NCI-H82 treated with DMSO at 0.1 percent for 48 hours (cell line): ENCODE measurements around the gene GTF3C6.
"Not testable (repeated sequence)": the region's sequence is repeated elsewhere in the genome, so short reads cannot be mapped to it uniquely, and the experiment has no call there.

ENCODE experiments used
- DNase-seq: peaks from one replicate; lab custom pipeline; 2025; ENCODE audit not compliant: unreplicated experiment; lab: John Stamatoyannopoulos, UW

The GTF3C6 gene, protein sequence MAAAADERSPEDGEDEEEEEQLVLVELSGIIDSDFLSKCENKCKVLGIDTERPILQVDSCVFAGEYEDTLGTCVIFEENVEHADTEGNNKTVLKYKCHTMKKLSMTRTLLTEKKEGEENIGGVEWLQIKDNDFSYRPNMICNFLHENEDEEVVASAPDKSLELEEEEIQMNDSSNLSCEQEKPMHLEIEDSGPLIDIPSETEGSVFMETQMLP

DNA sequence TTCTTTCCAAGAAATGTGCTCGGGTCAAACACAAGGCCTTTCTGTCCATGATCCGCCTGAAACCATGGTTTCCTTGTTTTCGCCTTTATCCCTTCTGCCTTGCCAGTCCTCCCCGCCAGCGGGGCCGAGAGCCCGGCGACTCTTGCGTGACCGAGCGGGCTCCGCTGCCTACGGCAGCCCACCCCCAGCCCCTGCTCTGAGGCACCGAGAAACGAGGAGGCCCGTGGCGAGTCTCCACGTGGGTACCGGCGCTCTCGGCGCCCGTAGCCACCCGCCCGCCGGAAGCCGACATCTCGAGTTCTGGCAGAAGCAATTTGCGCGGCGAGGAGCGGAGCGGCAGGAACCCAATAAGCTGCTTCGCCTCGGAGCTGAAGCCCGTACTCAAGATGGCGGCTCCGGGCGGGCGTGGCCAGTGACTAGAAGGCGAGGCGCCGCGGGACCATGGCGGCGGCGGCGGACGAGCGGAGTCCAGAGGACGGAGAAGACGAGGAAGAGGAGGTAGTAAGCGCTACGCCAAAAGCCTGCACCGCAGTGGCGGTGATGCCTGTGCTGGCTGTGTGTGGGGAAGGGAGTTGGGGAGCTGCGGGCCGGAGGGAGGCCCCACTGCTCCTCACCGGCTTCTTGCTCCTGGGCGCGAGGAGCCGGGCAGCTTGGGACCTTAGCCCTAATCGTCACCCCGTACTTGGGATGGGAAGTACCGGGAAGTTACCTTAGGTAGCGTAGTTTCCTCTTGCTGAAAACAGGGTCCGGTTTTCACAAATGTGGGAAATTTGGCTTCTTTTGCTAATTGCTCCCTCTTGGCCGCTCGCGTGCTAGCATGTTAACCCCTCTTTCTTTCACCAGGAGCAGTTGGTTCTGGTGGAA lies at the start of gene GTF3C6:
Gene GTF3C6, plus strand, starts transcription at position 378 of the 864 bp plus-strand sequence. Its CDS starts 64 bp downstream, at position 442.
- DNase-seq, result peak; percentile 81

DNA sequence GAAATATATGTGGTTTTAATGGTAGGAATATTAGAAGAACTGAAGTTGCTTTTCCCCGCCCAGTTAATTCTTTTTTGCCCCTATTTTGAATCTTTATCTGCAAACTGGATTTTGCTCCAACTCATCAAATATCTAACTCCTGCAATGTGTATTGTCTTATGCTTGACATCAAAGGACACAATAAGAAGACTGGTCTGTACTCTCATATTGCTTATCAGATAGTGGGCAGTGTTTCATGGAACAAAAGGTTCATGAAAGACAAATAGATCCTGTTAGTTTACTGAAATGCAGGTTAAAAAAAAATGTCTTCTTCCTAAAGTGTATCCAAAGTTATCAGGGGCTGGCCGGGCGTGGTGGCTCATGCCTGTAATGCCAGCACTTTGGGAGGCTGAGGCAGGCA lies 27.7 kb upstream of the GTF3C6 start:
- DNase-seq, result no peak

DNA sequence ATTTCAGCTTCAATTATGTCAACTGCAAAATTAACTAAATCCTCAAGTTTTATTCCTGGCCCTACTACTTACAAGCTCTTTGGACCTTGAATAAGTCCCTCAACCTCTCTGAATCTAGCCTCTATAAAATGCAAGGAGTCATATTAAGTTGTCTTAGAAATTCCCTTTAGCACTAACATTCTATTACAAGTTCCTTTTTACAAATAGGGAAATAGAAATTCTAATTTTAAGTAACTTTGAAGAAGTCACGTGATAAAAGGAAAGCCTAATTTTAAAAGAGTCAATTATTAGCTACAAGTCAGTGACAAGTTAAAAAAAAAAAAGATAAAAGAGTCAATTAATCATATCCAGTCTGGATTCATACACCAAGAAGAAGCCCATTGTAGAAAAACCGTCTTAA lies 24.6 kb upstream of the GTF3C6 start:
- no peak for DNase-seq

DNA sequence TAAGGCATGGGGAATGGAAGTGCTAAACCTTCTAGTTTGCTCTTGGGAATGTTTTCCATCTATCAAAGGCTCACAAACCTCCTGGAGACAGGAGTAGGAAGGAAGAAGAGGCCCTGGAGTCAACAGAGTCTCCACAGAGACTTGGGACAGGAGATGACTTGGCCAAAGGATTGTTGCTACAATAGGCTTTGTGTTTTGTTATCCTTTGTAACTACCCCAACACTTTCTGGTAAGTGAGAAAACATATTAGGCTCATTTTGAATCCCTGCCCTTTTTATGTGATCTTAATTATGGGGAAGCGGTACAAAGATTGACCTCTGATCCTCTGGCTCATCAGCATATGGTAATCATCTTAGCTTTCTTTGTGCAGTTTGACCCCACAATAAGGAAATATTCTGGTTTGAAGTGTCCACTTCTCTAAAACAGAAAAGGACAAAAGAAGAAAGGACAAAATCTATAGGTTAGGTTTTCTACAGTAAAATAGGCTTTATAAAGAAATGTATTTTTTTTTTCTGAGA lies 24.1 kb upstream of the GTF3C6 start:
- DNase-seq, result no peak

DNA sequence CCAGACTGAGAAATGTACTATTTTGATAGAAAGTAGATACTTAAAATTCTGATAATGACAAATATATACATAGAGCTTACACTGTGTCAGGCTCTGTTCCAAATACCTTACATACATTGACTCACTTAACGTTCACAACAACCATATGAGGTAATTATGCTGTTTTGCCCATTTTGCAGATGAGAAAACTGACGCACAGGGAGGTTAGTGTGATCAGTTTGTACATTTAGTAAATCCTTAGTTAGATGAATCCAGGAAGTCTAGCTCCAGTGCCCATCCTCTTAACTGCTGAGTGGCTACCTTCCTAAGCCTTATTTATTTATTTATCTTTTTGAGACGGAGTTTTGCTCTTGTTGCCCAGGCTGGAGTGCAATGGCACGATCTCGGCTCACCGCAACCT lies 23.3 kb upstream of the GTF3C6 start:
- no peak for DNase-seq

DNA sequence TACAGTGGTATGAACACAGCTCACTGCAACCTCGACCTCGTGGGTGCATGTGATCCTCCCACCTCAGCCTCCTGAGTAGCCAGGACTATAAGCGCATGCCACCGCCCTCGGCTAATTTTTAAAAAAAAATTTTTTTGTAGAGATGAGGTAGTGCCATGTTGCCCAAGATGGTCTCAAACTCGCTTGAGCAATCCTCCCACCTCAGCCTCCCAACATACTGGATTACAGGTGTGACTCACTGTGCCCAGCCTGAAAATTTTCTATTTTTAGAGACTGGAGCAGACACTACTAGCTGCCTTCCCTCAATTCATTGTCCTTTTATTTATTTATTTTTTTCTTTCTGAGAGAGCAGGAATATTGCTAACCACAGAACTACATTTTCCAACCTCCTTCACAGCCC lies 20.3 kb upstream of the GTF3C6 start:
- DNase-seq, result no peak

DNA sequence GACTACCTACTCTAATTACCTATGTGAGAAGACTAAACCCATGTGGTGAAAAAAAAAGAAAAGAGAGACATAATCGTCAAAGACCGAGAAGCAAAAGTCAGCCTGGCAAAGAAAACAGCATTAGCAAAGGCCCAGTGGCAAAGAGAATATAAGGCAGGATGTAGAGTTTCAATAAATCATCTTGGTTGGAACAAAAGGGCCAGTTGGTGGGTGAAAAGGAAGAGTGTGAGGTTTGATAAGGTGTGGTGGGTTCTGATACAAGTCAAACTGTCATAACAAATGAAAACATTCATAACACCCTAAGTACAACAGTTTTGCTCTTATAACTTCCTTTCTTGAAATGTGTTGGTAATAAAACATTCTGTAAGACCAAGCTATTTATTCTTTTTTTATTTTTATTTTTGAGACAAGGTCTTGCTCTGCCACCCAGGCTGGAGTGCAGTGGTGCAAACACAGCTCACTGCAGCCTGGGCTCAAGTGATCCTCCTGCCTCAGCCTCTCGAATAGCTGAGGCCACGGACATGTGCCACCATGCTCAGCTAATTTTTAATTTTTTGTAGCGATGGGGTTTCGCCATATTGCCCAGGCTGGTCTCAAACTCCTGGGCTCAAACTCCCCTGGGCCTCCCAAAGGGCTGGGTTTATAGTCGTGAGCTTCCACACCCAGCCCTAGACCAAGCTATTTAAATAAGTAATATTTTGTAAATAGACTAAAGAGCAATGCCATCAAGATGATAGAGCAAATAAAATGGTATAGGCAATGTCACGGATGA lies 18.9 kb upstream of the GTF3C6 start:
- DNase-seq, result no peak

DNA sequence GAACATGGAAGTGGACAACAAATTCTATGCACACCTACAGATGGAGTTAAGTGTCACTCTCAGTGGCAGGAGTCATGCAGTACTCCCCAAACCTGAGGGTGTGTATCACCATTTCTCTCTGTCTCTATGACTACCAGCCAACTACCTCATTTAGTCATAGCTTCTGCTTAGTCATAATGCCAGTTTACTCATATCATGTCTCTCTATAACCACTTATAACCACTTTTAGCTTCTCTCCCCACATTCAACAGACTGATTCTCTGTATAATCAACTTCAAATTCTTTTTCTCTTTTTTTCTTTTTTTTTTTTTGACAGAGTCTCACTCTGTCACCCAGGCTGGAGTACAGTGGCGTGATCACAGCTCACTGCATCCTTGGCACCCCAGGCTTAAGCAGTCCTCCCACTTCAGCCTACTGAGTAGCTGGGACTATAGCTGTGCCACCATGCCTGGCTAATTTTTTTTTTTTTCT lies 13.8 kb upstream of the GTF3C6 start:
- DNase-seq, result no peak

DNA sequence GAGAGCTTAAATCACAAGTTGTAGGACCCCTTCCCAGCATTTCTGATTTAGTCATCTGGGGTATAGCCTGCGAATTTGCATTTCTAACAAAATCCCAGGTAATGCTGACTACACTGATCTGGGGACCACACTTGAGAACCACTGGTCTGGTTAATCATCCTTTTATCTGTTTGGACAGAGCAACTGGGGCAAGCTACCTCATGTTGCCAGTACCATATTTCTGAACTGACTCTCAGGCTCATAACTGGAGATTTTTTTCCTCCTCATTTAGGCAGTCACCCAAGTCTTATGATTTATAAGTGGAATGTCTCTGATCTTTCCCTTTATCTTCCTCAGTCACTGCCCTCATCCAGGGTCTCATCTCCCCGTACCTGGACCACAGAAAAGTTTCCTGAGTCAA lies 12.0 kb upstream of the GTF3C6 start:
- no peak for DNase-seq

DNA sequence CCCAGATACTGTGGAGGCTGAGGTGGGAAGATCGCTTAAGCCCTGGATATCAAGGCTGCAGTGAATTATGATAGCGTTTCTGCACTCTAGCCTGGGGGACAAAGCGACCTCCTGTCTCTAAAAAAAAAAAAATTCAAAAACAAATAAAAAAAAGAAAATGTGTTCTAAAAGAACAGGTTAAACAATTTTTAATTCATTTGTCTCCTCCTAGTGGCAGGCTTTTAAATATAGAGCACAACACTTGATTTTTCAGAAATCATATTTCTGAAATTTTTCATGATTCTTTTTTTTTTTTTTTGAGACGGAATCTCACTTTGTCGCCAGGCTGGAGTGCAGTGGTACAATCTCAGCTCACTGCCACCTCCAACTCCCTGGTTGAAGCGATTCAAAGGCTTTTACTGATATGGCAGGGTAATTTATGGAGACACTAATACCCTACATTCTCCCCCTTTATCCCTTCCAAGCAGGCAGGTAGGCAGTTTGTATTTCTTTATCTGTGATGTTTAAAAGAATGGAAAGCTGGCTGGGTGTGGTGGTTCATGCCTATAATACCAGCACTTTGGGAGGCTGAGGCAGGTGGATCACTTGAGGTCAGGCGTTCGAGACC lies 8.7 kb upstream of the GTF3C6 start:
- no peak for DNase-seq

DNA sequence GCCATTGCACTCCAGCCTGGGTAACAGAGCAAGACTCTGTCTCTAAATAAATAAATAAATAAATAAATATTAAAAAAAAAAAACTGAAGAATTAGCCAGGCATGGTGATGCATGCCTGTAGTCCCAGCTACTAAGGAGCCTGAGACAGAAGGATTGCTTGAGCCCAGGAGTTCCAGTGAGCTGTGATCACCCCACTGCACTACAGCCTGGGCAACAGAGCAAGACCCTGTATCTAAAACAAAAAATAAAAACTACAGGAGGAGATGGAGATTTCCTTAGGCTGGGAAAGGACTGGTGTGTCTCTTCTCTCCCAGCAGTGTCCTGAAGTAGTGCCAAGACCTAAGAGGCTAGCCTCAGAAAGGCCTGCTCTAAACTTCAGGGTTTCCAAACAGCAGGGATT lies 8.1 kb upstream of the GTF3C6 start:
- no peak for DNase-seq

DNA sequence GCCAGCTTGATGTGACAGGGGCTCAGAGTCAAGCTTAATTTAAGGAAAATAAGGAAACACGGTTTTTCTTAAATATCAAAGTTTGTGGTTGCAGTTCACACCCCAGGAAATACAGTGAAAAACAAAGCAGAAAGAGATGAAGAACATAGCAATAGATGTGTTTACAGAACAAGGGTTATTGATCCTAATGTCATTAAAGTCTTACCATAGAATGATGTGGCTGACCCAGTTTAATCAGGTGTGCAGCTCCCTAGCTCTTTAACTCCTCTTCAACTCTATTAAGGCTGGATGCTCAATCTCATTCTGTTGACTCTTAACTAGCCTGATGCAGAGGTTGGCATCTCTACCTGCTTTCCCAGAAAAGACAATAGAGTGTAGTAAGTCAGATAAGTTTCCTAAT lies 7.5 kb upstream of the GTF3C6 start:
- DNase-seq, result peak; percentile 14

DNA sequence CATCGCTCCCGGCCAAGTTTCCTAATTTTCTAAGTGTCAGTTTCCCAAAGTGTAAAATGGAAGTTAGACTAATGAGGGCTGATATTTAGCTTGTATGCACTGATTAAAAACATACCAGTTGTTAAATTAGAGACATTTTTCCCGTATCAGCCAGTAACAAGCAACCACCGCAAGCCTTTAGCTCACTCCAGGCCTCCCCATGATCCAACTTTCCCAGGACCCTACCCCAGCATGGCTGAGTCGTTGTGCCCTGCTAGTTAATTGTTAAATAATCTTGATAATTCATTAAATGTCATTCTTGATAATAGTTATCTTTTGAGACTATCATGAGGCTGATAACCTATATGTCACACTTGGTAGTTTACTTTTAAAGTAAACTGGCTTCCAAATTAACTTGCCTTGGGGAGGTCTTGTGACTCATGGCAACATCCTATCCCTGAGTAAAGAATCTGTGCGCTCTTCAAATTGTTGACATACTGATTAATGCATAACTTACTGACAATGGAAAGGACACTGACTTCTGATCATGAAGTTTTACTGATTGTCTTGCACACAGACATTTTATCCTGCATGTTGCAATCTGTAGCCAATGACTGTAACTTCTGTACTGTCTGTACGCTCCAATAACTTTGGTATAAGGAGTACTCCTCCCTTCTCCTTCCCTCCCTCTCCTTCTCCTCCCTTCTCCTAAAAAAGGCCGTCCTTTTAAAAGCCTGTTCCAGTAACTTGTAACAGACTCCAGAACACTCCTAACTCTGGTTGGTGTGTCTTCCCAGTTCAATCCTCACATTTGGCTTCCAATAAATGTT lies 6.3 kb upstream of the GTF3C6 start:
- no peak for DNase-seq

DNA sequence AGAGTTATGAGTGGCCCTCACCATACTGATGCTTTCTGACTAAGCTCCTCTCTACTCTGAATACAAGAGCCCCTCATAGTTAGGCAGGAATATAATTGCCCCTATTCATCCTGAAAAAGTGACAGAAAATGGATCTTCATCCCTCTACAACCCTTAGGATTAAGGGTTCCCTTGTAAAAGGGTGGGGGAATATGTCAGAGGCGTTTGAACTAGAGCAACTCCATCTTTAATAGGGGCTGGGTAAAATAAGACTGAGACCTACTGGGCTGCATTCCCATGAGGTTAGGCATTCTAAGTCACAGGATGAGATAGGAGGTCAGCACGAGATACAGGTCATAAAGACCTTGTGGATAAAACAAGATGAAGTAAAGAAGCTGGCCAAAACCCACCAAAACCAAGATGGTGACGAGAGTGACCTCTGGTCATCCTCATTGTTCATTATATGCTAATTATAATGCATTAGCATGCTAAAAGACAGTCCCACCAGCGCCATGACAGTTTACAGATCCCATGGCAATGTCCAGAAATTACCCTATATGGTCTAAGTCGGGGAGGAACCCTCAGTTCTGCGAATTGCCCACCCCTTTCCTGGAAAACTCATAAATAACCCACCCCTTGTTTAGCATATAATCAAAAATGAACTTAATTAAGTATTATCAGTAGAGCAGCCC lies 4.7 kb upstream of the GTF3C6 start:
- DNase-seq, result no peak

DNA sequence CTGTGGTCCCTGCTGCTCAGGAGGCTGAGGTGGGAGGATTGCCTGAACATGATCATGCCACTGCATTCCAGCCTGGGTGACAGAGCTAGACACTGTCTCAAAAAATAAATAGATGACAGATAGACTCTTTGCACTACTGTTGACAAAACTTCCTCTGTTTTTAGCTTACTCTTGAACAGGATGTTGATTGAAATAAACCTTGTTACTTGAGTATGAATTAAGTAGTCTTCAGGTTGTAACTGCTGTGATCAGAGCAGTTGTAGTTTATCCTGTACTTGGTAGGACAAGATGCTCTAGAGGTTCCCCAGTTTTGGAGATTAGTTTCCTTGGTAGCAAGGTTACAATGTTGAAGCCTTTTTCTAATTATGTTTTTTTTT lies 1.5 kb downstream of the GTF3C6 start:
- DNase-seq, result no peak

DNA sequence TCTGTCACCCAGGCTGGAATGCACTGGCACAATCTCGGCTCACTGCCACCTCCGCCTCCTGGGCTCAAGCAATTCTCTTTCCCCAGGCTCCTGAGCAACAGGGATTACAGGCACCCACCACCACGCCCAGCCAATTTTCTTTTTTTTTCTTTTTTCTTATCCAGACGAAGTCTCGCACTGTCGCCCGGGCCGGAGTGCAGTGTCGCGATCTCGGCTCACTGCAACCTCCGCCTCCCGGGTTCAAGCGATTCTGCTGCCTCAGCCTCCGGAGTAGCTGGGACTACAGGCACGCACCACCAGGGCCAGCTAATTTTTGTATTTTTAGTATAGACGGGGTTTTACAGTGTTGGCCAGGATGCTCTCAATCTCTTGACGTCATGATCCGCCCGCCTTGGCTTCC lies 4.1 kb downstream of the GTF3C6 start:
- not testable (repeated sequence) for DNase-seq

DNA sequence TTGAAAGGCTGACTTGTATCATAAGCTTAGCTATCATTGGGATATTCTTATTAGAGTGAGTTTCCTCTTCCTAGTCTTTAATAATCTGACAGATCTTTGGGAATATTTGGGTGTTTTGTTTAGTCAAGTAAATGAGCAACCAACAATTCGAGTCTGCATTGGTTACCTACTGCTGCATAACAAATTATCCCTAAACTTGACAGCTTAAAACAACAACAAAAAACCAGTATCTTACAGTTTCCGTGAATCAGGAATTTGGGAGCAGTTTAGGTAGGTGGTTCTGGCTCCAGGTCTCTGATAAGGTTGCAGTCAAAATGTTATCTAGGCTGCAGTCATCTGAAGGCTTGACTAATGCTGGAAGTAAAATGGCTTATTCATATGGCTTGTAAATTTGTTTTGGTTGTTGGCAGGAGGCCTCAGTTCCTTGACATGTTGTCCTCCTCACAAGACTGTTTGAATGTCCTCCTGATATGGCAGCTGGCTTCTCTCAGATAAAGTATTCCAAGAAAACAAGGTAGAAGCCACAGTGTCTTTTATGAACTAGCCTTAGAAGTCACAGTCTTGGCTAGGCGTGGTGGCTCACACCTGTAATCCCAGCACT lies 7.2 kb downstream of the GTF3C6 start:
- DNase-seq, result no peak

DNA sequence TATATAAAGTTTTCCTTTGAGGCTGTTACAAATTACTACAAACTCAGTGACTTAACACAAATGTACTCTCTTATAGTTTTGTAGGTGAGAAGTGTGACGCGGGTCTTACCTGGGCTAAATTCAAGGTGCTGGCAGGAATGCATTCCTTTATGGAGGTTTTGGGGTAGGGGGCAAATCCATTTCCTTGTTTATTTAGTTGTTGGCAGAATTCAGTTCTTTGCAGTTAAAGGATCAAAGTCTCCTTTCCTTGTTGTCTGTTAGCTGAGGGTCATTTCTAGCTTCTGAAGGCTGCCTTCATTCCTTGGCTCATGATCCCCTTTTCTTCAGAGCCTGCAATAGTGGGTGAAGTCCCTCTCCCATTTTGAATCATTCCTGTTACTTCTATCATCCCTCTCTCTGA lies 10.2 kb downstream of the GTF3C6 start:
- not testable (repeated sequence) for DNase-seq

DNA sequence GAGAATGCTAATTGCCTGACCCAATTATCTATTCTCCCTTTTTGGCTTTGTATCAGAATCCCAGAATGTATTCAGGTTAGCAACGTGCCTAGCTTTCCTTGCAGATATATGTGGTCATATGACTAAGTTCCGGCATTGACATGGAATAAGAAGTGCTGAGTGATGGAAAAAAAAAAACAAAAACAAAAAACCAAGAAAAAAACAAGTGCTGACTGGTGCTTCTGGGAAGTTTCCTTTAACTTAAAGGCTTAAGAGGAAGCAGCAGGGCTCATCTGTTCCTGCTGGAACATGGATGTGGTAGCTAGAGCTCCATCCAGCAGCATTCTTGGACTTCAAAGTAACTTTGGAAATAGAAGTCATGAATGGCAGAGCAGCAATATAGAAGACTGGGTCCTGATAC lies 13.0 kb downstream of the GTF3C6 start:
- DNase-seq, result no peak
